ENCODE results near the gene KANK3. TPM values are rescaled to one million over a fixed set of nuclear protein-coding genes. Genes with fewer than 3 reads are reported as not detected.
"Not testable (repeated sequence)": the region's sequence is repeated elsewhere in the genome, so short reads cannot be mapped to it uniquely, and the experiment has no call there.

KANK3 gene
- total RNA-seq, 1 donor from 2014 or later, result 7.7 TPM

DNA sequence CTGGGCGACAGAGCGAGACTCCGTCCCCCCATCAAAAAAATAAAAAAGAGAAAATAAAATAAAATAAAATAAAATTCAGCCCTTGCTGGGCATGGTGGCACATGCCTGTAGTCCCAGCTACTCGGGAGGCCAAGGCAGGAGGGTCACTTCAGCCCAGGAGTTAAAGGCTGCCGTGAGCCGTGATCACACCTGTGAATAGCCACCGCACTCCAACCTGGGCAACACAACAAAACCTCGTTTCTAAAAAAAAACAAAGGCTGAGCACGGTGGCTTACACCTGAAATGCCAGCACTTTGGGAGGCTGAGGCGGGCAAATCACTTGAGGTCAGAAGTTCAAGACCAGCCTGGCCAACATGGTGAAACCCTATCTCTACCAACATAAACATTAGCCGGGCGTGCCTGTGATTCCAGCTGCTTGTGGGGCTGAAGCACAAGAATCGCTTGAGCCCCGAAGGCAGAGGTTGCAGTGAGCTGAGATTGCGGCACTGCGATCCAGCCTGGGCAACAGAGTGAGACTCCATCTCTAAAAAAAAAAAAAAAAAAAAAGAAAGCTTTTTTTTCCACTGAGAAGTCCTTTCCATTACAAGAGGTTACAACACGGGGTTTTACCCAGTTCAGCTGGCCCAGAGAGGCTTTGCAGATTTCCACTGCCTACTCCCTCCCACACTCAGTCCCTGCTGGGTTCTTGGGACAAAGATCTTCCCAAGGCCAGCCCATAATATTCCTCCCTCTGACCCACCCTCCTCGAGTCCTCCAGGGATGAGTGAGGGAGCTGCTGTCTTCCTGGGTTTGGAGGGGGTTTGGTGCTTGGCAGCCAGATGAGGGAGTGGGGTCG, 27.3 kb upstream of the KANK3 start:
- DNase-seq (ENCODE audit: low spot score), result no peak

DNA sequence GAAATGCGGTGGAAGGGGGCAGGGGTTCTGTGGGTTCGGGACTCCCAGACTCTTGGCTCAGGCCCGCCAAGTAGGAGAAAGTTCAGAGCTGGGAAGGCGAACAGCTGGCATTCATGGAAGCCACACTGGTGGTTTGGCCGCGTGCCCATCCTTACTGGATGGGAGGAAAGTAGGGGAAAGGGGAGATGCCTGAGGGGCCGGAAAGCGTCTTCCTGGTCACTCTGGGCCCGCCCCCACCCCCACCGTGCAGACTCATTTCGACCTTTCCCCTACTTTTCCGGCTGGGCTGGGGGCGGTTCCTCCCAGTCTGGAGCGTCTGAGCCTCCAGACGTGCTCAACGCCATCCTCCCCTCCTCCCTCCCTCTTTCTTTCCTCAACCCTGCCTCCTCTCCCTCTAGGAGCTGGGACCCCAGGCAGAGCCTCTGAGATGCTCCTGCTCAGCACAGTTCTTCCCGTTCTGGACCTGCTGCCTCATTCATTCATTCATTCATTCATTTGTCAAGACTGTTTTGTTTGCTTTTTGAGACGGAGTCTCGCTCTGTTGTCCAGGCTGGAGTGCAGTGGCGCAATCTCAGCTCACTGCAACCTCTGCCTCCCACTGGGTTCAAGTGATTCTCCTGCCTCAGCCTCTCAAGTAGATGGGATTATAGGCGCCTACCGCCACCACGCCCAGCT, 24.4 kb upstream of the KANK3 start:
- peak; percentile 88 for DNase-seq (ENCODE audit: low spot score)

DNA sequence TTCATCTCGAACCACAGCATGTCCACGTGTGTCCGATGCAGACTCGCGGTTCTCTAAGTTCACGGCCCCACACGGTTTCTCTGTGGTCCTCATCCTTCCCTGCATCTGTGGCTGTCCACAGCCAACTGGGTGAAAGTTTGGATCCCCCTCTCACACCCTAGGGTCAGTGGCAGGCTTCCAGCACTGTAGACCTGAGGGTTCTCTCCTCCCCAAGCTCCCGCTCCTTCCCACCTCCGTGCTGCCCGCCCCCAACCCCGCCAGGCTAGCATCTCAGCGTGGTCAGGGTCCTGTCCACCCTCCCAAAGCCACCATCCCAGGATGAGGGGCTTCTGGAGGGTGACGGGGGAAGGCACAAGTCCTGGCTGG, 23.9 kb upstream of the KANK3 start:
- no peak for DNase-seq (ENCODE audit: low spot score)

DNA sequence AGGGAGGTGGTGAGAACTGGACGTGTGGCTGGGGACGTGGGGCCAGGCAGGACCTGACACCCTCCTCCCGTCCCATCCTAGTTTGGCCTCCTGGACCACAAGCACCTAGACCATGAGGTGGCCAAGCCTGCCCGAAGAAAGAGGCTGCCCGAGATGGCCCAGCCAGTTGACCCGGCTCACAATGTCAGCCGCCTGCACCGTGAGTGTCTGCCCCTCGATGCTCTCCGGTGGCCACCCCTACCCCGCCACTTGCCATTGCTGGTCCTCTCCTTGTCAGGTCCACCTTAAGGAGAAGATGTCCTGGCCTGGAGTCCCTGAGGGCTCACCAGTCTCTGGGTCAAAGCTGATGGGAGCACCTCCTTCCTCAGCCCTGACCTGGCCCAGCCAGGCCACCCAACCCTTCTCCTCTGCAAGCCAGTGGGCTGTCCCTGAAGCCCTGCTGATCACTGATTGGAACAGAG, 23.1 kb upstream of the KANK3 start:
- no peak for DNase-seq (ENCODE audit: low spot score)

DNA sequence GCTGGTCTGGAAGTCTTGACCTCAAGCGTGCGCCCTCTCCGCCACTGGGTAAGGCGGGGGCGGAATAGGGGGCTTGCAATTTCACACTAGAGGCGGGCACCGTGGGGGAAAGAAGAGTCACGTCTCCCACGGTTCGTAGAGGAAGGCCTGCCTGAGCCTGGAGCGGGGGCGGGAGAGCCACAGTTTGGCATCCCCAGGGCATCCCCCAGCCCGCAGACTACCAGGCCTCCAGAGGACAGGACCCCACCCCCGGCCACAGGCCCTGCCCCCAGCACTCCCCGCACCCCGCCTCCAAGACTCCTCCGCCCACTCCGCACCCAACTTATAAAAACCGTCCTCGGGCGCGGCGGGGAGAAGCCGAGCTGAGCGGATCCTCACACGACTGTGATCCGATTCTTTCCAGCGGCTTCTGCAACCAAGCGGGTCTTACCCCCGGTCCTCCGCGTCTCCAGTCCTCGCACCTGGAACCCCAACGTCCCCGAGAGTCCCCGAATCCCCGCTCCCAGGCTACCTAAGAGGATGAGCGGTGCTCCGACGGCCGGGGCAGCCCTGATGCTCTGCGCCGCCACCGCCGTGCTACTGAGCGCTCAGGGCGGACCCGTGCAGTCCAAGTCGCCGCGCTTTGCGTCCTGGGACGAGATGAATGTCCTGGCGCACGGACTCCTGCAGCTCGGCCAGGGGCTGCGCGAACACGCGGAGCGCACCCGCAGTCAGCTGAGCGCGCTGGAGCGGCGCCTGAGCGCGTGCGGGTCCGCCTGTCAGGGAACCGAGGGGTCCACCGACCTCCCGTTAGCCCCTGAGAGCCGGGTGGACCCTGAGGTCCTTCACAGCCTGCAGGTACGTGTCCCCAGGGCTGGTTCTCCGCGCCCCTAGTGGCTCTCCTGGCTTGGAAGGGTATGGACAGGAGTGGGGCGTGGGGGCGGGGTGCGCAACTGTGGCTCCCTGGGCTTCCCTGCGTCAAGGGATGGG, 21.0 kb upstream of the KANK3 start, which contains the start of gene ANGPTL4:
TSS of gene ANGPTL4 (plus strand) at position 353 of the 969 bp plus-strand sequence. CDS start at position 520, 167 bp downstream.
- peak; percentile 58 for DNase-seq (ENCODE audit: low spot score)

DNA sequence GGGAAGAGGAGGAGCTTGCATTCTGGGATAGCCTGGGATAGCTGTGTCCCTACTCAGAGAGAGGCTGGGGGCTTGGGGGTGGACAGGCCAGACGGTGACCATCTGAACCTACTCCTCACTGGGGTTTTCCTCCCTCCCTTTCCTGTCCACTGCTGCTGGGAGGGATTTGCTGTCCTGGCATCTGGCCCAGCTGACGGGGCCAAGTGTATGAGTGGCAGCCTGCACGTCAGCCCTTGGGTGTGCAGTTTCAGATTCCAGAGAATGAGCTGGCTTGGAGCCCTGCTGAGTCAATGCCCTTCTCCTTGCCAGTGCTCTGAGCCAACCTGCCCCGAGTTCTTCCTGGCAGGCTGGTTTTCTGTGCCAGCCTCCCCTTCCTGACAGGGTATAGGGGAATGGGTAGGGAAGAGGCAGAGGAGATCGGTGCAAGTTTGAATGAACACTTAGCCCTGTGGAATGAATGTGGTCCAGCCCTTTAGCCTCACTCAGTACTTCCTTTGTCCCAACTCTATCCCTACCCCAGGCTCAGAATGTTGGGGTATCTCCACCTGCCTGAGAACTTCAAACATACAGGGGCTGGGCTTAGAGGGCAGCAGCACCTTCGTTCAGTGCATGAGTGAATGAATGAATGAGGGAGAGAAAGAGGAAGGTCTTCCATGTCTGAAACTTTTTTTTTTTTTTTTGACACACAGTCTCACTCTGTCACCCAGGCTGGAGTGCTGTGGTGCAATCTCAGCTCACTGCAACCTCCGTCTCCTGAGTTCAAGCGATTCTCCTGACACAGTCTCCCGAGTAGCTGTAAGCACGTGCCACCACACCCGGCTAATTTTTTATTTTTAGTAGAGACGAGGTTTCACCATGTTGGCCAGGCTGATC, 19.1 kb upstream of the KANK3 start:
- DNase-seq (ENCODE audit: low spot score), result peak; percentile 96

DNA sequence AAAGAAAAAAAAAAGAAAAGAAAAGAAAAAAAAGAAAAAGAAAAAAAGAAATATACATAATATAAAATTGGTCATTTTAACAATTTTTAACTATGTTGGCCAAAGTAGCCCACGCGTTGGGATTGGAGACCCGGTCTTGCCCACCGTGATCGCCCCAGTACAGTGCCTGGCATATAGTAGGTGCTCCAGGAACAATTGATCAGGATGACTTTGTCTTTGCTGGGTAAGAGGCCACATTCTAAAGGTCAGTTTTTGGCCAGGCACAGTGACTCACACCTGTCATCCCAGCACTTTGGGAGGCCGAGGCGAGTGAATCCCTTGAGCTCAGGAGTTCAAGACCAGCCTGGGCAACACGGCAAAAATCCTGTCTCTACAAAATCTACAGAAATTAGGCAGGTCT, 17.1 kb upstream of the KANK3 start:
- DNase-seq (ENCODE audit: low spot score), result no peak

DNA sequence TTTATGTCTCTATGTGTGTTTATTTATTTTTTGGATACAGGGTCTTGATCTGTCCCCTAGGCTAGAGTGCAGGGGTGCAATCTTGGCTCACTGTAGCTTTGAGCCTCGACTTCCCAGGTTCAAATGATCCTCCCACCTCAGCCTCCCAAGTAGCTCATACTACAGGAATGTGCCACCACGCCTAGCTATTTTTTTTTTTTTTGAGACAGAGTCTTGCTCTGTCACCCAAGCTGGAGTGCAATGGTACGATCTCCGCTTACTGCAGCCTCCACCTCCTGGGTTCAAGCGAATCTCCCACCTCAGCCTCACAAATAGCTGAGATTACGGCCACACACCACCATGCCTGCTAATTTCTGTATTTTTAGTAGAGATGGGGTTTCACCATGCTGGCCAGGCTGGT, 15.9 kb upstream of the KANK3 start:
- DNase-seq (ENCODE audit: low spot score), result no peak

DNA sequence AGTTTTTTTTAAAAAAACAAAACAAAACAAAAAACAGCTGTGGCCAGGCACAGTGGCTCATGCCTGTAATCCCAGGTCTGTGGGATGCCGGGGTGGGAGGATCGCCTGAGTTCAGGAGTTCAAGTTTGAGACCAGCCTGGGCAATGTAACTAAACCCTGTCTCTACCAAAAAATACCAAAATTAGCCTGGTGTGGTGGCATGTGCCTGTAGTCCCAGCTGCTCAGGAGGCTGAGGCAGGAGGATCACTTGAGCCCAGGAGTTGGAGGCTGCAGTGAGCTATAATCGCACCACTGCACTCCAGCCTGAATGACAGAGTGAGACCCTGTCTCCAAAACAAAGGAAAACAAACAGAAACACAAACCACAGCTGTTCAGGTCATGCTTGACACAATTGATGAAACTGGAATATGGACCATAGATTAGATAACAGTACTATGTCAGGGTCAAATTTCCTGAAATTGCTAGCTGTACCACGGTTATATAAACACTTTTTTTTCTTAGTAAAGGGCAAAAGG, 14.0 kb upstream of the KANK3 start:
- DNase-seq (ENCODE audit: low spot score), result no peak

DNA sequence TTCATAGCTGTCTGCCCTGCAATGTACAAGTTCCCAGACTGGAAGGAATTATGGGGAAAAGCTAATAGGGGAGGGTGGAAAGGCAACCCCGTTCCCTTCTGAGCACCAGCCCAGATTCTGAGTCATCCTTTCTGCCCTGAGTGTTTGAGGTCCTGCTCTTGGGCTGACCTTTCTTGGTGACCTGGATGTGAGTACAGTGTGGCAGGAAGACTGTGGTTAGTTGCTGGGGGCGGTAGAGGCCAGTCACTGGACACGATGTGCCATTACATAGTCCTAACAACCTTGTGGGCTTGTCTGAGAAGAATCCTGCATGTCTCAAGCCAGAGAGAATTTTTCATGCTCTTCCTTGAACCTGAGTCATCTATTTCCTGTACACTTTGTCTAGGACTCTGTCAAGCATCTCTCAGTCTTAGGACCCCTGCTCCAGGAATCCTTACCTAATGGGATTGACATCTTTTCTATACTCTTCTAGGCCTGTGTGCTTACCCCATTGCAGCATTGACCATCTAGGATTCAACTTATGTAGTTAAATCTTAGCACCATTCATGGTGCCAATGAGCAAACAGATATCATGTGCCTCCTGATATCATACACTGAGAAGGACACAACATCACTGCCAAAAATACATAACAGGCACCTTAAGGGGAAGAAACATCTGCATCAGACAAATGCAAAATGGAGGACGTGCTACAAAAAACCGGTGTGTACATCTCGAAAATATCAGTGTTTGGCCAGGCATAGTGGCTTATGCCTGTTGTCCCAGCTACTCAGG, 12.8 kb upstream of the KANK3 start:
- DNase-seq (ENCODE audit: low spot score), result no peak

DNA sequence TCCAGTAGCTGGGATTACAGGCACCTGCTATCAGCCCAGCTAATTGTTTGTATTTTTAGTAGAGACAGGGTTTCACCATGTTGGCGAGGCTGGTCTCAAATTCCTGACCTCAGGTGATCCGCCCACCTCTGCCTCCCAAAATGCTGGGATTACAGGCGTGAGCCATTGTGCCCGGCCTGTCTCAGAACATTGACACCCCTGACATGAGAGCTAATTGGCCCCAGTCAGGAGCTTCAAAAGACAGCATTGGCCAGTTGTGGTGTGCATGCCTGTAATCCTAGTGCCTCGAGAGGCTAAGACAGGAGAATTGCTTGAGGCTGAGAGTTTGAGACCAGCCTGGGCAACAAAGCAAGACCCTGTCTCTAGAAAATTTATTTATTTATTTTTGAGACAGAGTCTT, 9.8 kb upstream of the KANK3 start:
- not testable (repeated sequence) for DNase-seq (ENCODE audit: low spot score)

DNA sequence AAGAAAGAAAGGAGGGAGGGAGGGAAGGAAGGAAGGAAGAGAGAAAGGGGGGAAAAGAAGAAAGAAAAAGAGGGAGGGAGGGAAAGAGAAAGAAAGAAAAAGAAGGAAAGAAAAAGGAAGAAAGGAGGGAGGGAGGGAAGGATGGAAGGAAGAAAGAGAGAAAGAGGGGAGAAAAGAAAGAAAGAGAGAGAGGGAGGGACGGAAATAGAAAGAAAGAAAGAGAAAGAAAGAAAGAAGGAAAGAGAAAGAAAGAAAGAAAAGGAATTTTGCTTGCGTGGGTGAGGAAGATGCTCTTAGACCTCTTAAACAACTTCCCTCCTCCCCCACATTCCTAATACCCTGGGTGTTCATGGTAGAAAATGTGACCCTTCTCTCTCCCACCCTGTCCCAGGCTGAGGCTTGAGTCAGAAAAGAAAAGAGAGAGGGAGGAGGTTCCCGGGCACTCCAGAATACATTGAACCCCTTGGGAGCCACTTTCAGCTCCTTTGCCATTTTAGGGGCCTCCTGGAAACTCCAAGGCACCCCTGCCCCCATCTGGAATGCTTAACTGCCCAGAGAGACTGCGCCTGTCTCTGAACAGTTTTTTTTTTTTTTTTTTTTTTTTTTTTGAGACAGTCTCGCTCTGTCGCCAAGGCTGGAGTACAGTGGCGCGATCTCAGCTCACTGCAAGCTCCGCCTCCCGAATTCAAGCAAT, 9.2 kb upstream of the KANK3 start:
- DNase-seq (ENCODE audit: low spot score), result no peak

DNA sequence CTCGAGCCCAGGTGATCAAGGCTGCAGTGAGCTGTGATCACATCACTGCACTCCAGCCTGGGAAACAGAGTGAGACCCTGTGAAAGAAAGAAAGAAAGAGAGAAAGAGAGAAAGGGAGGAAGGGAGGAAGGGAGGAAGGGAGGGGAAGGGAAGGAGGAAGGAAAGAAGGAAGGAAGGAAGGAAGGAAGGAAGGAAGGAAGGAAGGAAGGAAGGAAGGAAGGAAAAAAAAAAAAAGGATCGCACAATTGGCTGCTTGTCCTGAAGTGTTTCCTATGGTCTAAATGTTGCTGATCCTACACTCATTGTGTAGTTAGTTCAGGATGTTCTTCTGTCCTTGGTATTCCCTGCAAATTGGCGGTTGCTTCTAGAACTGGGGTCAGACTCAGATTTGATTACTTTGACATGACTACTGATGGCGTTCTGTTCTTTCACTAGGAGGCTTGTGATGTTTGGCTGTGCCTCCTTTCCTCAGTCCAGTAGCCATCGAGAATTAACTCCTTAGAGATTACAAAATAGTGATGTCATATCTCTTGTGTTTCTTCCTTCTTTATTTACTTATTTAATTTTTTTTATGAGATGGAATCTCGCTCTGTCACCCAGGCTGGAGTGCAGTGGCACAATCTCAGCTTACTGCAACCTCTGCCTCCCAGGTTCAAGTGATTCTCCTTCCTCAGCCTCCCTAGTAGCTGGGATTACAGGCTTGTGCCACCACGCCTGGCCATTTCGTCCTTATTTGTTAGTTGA, 6.7 kb upstream of the KANK3 start:
- DNase-seq (ENCODE audit: low spot score), result not testable (repeated sequence)

DNA sequence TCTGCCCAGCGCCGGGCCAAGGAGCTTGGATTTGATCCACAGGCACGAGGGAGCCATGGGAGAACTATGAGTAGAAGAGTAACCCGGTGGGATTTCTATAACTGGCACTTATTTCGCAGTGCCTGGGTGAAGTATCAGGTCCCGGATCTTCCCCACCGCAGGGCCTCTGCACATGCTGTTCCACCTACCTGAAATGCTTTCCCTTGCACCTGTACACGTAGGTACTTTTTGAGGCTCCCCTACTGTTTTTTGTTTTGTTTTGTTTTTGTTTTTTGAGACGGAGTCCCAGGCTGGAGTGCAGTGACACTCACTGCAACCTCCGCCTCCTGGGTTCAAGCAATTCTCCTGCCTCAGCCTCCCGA, 402 bp upstream of the KANK3 start:
- DNase-seq (ENCODE audit: low spot score), result no peak

DNA sequence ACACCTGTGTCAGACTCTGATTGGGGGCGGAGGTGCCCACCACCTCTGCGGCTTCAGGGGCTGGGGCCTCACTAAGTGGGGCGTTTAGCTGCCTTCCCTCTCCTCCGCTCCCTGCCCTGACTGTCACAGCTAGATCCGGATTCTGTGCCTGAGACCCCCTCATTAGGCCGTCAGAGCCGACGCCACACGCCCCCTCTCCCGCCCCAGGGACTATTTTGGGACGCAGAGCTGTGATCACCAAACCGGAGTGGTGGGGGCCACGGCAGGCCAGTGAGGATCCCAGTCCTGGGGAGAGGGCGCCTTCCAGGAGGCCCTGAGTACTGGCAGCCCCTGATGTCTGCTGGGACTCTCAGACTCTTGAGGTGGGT, 762 bp downstream of the KANK3 start:
- no peak for DNase-seq (ENCODE audit: low spot score)

DNA sequence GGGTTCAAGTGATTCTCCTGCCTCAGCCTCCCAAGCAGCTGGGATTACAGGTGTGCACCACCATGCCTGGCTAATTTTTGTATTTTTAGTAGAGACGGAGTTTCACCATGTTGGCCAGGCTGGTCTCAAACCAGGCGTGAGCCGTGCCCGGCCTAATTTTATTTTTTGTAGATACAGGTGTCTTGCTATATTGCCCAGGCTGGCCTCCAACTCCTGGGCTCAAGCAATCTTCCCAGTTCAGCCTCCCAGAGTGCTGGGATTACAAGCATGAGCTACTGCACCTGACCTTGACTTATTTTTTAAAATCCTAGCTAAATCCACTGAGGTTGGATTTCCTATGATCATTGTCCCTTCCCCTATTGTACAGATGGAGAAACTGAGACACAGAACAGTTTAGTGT, 1.6 kb downstream of the KANK3 start:
- DNase-seq (ENCODE audit: low spot score), result not testable (repeated sequence)

DNA sequence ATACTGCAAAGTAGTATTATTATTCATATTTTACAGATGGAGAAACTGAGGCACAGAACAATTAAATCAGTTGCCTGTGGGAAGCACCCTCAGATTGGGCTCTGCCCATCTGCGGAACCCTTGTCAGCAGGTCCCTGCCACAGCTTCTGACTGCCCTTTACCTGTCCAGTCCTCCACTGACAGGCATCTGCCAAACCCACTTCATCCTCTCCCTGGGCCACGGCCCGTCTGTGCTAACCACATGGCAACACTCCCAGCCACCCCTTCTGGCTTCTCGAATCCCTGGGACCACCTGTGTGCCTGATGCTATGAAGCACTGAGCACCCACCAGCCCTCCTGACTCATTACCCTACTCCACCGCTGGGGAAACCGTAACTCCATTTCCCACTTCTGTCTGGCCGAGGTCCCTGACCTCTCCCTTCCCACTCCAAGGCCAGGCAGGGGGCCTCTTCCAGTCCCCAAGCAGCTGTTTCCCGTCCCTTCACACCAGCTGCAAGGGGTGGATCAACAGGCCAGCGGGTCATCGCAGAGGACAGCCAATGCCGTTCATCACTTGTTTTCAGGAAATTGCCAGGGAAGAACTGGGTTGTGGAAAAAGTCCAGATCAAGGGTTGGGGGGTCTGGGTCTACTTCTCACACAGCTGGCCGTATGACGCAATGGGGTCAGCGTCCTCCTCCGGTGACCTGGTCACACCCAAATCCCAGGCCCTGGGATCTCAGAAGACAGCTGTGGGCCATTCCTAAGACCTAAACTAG, 2.5 kb downstream of the KANK3 start:
- DNase-seq (ENCODE audit: low spot score), result peak; percentile 18

DNA sequence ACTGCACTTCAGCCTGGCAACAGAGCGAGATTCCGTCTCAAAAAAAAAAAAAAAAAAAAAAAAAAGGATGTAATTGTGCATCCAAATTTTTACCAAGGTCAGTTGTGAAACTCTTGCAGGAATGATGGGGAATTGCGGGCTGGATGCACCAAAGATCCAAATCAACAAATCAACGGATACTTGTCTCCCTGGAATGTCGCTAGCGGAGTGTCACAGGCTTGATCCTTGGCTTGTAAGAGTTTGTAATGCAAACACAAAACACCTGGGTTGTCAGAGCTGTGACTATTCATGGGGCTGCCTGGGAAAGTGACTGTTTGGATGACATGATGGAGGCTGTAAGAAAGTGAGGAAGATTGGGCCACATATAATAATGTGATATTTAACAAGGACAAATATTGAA, 4.2 kb downstream of the KANK3 start:
- DNase-seq (ENCODE audit: low spot score), result no peak

All from mucosa of gallbladder (tissue), 1 donor.